Spleen (tissue), 7 donors: Measurements from ENCODE around the gene GSTA2.

Experiments used
- POLR2A ChIP-seq, 3 donors: fragments of 450-650 bp; IDR thresholded peaks; one replicate each; pipeline ENCODE4 v1.5.1; 2017; ENCODE audit warnings: antibody characterized with exemption in 3 of 3, mild to moderate bottlenecking in 1 of 3
- POLR2AphosphoS5 ChIP-seq, 3 donors: sonication (generic); formaldehyde crosslinking; IDR thresholded peaks; one replicate each; pipeline ENCODE4 v1.5.1; 2017; ENCODE audit warnings: antibody characterized with exemption in 3 of 3
- TF ChIP-seq, protein P1 (sequence below), 11 experiments: fragments of 200-600 bp in 7 of 11; fragments of 450-650 bp in 4 of 11; sonication (generic) in 4 of 11; IDR thresholded peaks in 8 of 11; conservative IDR thresholded peaks in 3 of 11; 1 replicate in 7 of 11; 2 replicates in 4 of 11; pipeline versions ENCODE4 v1.4.0 to v1.8.0; 2016 to 2021; ENCODE audit warnings: antibody characterized with exemption in 11 of 11, inconsistent platforms in 4 of 11, mild to moderate bottlenecking in 1 of 11
- donor health status: DM: no; HTN: no; CAD: no; lungs with moderate emphysema.
- donor health status: DM: no; HTN: no; CAD: no.
- donor health status: DM: no; HTN: no; CAD: no.

DNA sequence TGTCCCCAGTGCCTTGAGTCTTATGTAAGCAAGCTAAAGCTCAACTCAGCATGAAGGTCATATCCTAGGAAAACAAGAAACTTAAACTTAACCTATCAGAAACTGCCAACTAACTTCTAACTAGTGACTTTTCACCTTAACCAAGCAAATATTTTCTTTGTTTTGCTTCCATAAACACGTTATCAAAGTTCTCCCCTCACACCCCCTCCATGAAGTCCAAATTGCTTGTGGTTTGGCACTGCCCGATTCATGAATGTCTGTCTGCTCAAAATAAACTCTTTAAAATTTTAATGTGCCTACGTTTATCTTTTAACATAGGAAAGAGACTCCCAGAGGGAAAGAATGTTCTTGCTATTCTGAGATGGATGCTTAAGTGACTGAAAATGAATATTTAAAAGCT is 34.9 kb downstream of the GSTA2 start:
- TF ChIP-seq POLR2AphosphoS5 (IDR thresholded peaks at IDR 0.05) (no peak), POLR2A (IDR thresholded peaks at IDR 0.05) (no peak)
- TF ChIP-seq, protein P1, sequence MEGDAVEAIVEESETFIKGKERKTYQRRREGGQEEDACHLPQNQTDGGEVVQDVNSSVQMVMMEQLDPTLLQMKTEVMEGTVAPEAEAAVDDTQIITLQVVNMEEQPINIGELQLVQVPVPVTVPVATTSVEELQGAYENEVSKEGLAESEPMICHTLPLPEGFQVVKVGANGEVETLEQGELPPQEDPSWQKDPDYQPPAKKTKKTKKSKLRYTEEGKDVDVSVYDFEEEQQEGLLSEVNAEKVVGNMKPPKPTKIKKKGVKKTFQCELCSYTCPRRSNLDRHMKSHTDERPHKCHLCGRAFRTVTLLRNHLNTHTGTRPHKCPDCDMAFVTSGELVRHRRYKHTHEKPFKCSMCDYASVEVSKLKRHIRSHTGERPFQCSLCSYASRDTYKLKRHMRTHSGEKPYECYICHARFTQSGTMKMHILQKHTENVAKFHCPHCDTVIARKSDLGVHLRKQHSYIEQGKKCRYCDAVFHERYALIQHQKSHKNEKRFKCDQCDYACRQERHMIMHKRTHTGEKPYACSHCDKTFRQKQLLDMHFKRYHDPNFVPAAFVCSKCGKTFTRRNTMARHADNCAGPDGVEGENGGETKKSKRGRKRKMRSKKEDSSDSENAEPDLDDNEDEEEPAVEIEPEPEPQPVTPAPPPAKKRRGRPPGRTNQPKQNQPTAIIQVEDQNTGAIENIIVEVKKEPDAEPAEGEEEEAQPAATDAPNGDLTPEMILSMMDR (IDR thresholded peaks at IDR 0.05 in 8 of 11, conservative IDR thresholded peaks at IDR 0.05 in 3 of 11): no peak
